Psoas muscle (tissue), 8 donors: ENCODE measurements around the gene GNG7. TPM values are rescaled to one million over a fixed set of nuclear protein-coding genes. Genes with fewer than 3 reads are reported as not detected.
A peak's percentile ranks its signal among the peaks of the same experiment; 100 is the strongest.

ENCODE experiments used
- ATAC-seq, 4 donors: fragments of 200-7000 bp; cut with Tn5 transposase; one replicate each; pipeline ENCODE4 v1.9.1; 2020; ENCODE audit warnings: moderate library complexity in 3 of 4, mild to moderate bottlenecking in 2 of 4
- DNase-seq, 2 donors: peaks; one replicate each; pipeline ENCODE4 v3.0.0-alpha.2; 2020
- H3K27ac ChIP-seq: fragments of 200-600 bp; one replicate; pipeline ENCODE4 v1.8.0; 2022
- H3K27me3 ChIP-seq, 3 donors: fragments of 200-600 bp in 1 of 3; one replicate each; pipeline versions ENCODE4 v1.6.1 to v1.8.0; 2013 to 2022; ENCODE audit warnings: low read length in 2 of 3, mild to moderate bottlenecking in 2 of 3, moderate library complexity in 1 of 3; ENCODE audit not compliant: insufficient read depth in 3 of 3
- H3K36me3 ChIP-seq, 2 donors: fragments of 200-600 bp in 1 of 2; one replicate each; pipeline versions ENCODE4 v1.6.1 to v1.8.0; 2013 to 2022; ENCODE audit warnings: low read depth in 1 of 2, mild to moderate bottlenecking in 1 of 2, moderate library complexity in 1 of 2; ENCODE audit not compliant: insufficient read depth in 1 of 2
- H3K4me1 ChIP-seq: fragments of 200-600 bp; one replicate; pipeline ENCODE4 v1.8.0; 2022
- H3K4me3 ChIP-seq: fragments of 200-600 bp; one replicate; pipeline ENCODE4 v1.8.0; 2022; ENCODE audit warnings: mild to moderate bottlenecking
- H3K9me3 ChIP-seq: fragments of 200-600 bp; one replicate; pipeline ENCODE4 v1.8.0; 2022
- WGBS, 3 donors: extraction: QIAGEN DNeasy Blood & Tissue Kit; methylation state at CpG; one replicate each; pipeline versions ENCODE4 v1.1.6 to v1.1.7; 2013; 5-methylcytosine and 5-hydroxymethylcytosine counted together
- intact Hi-C, 2 donors: fragments of 100-400 bp; cut with DNase I; formaldehyde crosslinking; loops; one replicate each; pipeline versions ENCODE4 v1.11.0 to v1.14.2; 2022
- polyA plus RNA-seq, 3 donors: library from polyadenylated mRNA; stranded (reverse); fragments of 200-250 nt; gene quantifications; one replicate each; pipeline ENCODE4 v1.2.3, GENCODE V29; 2013
- total RNA-seq, 4 donors: library from RNA; stranded (reverse); fragmentation: NEBNext Ultra II Directional in 2 of 4; extraction: Animal tissue kit (Norgen Biotek cat#: 25700) in 2 of 4; gene quantifications; one replicate each; pipeline versions ENCODE4 v1.2.1 to v1.2.4, GENCODE V29; 2021 to 2023
- TF ChIP-seq, protein P1 (sequence below): fragments of 200-600 bp; IDR thresholded peaks from one replicate; pipeline ENCODE4 v1.8.0; 2022; ENCODE audit warnings: antibody characterized with exemption
- donor health status: healthy with polysubstance abuse.
- donor health status: DM: no; HTN: no; CAD: no; lungs with moderate emphysema.
- donor health status: Bipolar disorder and iron deficiency.
- donor health status: healthy.
- donor health status: DM: yes; HTN: yes; CAD: no.
- donor health status: DM: no; HTN: no; CAD: no.
- donor health status: DM: no; HTN: no; CAD: no.
- donor health status: DM: yes; HTN: yes; CAD: no.

Gene GNG7
- total and polyA plus RNA-seq, 7 donors: 0.48 to 5.4 (median 1.2) TPM

DNA sequence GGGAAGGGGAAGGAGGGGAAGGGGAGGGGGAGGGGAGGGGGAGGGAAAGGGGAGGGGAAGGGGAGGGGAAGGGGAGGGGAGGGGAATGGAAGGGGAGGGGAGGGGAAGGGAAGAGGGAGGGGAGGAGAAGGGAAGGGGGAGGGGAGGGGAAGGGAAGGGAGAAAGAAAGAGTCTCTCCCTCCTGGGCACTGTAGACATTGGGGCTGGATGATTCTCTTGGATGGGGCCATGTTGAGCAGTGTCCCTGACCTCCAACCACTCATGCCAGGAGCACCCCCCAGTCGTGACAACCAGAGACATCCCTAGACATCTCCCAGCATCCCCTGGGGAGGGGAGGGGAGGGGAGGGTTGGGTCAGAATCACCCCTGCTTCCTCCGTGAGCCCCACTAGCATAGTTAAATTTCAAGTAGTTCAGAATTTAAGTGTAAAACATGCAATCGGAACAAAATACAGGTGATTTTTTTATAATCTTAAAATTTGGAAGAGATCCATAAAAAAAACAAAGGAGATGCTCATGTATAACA is 64.0 kb downstream of the GNG7 start:
- ATAC-seq (no peak), DNase-seq (no peak)
- intact Hi-C loops: no loop called here
- H3K27me3 ChIP-seq: peaks cover 0 to 4% (median 0%) of the 10 kb centered on the region in 3 donors
- WGBS, 3 donors: 40 to 65% (median 48%) methylated on average over 3 of the region's 3 CpGs
- no peaks in the 10 kb centered on the region for H3K36me3 ChIP-seq
- no peaks in the 10 kb centered on the region for H3K9me3 ChIP-seq
- TF ChIP-seq, protein P1, sequence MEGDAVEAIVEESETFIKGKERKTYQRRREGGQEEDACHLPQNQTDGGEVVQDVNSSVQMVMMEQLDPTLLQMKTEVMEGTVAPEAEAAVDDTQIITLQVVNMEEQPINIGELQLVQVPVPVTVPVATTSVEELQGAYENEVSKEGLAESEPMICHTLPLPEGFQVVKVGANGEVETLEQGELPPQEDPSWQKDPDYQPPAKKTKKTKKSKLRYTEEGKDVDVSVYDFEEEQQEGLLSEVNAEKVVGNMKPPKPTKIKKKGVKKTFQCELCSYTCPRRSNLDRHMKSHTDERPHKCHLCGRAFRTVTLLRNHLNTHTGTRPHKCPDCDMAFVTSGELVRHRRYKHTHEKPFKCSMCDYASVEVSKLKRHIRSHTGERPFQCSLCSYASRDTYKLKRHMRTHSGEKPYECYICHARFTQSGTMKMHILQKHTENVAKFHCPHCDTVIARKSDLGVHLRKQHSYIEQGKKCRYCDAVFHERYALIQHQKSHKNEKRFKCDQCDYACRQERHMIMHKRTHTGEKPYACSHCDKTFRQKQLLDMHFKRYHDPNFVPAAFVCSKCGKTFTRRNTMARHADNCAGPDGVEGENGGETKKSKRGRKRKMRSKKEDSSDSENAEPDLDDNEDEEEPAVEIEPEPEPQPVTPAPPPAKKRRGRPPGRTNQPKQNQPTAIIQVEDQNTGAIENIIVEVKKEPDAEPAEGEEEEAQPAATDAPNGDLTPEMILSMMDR: no peak
- H3K4me1 ChIP-seq: no peaks in the 10 kb centered on the region
- no peak overlapping the region for H3K4me3 ChIP-seq
- H3K27ac ChIP-seq: no peak overlapping the region

DNA sequence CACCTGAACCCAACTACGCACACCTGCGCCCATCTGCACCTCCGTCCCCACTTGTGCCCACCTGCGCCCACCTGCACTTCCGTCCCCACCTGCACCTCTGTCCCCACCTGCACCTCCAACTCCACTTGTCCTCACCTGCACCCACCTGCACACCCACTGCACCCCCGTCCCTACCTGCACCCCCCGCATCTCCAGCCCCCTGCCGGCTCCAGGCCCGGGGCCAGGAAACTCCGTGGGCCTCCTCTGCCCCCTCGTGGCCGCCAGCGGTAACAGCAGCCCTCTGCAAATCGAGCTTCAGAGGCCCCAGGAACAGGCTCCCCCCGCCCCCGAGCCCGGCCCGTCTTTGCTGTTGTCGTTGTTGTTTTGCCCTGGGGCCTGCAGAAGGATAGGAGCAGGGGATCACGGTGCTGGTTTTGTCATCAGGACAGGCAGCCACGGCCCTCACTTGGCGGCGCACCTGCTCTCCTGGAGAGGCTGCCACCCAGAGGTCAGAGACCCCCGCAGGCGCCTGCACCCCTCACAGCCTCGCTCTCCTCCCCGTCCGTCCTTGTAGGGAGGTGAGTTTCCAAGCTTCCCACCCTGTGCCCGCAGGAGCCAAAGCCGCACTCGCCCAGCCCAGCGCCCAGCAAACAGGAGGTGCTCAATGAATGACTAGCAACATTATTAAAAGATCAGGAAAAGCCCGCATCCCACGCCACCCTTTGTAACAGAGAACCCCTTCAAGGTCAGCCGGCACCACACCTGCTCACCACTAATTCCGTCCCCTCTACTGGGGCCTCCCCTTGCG is 65.4 kb downstream of the GNG7 start:
- Histone ChIP-seq H3K27ac (no peak overlapping the region), H3K9me3 (no peaks in the 10 kb centered on the region), H3K4me1 (no peaks in the 10 kb centered on the region), H3K36me3 (no peaks in the 10 kb centered on the region), H3K4me3 (no peak overlapping the region), H3K27me3 (peaks cover 0 to 3% (median 0%) of the 10 kb centered on the region in 3 donors)
- WGBS, 3 donors: 19 to 23% (median 19%) methylated on average over 35 to 37 of the region's 37 CpGs
- TF ChIP-seq, protein P1: peak; percentile 66
- intact Hi-C loops: no loop called here
- DNase-seq (peak; percentile 67 to 82), ATAC-seq (peak; percentile 66 to 89 (median 78))

GRCh38 chr19:2636141-2636896 is 66.2 kb downstream of the GNG7 start:
- intact Hi-C loops: no loop called here
- Histone ChIP-seq H3K27ac (no peak overlapping the region), H3K9me3 (peaks cover 3% of the 10 kb centered on the region), H3K4me1 (no peaks in the 10 kb centered on the region), H3K27me3 (peaks cover 0 to 2% (median 0%) of the 10 kb centered on the region in 3 donors), H3K4me3 (no peak overlapping the region), H3K36me3 (no peaks in the 10 kb centered on the region)
- TF ChIP-seq, protein P1: no peak
- 74 to 81% (median 79%) methylated on average over 9 to 10 of the region's 10 CpGs for WGBS, 3 donors
- peak in 1 of 4 donors; percentile 12 for ATAC-seq
- DNase-seq: no peak

GRCh38 chr19:2634960-2635359 is 67.5 kb downstream of the GNG7 start:
- no peak overlapping the region for H3K4me3 ChIP-seq
- no peaks in the 10 kb centered on the region for H3K27me3 ChIP-seq
- H3K27ac ChIP-seq: no peak overlapping the region
- peaks cover 9% of the 10 kb centered on the region for H3K9me3 ChIP-seq
- intact Hi-C loops: no loop called here
- TF ChIP-seq, protein P1: no peak
- DNase-seq (no peak), ATAC-seq (no peak)
- no peaks in the 10 kb centered on the region for H3K4me1 ChIP-seq
- WGBS, 3 donors: 73 to 80% (median 76%) methylated on average over 9 of the region's 9 CpGs
- no peaks in the 10 kb centered on the region for H3K36me3 ChIP-seq
